ENCODE measurements around the gene KNDC1. TPM values are rescaled to one million over a fixed set of nuclear protein-coding genes. Genes with fewer than 3 reads are reported as not detected.

The KNDC1 gene
- total and polyA plus RNA-seq, 10 of the 15 experiments (the other 5 are each of a cell fraction or from before 2014, with no cell fraction given): 0.03 to 0.11 (median 0.05) TPM; not detected in 7

GRCh38 chr10:133197786-133198185 lies 37.8 kb downstream of the KNDC1 start (continued):
- TF ChIP-seq GATAD2B (conservative IDR thresholded peaks at IDR 0.05; ENCODE audit: low read depth): no peak

- Histone ChIP-seq H3K4me3 (no peak overlapping the region), H3K4me1 (ENCODE audit: control insufficient read depth, insufficient read depth, low read length) (no peaks in the 10 kb centered on the region), H3K79me2 (ENCODE audit: control insufficient read depth, insufficient read depth, low read length) (no peaks in the 10 kb centered on the region), H3K27me3 (replicated peaks in 1 of 2; ENCODE audit: control insufficient read depth in 2 of 2, insufficient read depth in 2 of 2, low read length in 1 of 2) (no peaks in the 10 kb centered on the region), H3K9me3 (replicated peaks; ENCODE audit: control insufficient read depth, insufficient read depth, low read length) (no peaks in the 10 kb centered on the region), H3K36me3 (ENCODE audit: control insufficient read depth in 2 of 2, insufficient read depth in 2 of 2, low read length in 1 of 2) (no peaks in the 10 kb centered on the region), H4K20me1 (ENCODE audit: control insufficient read depth, insufficient read depth) (no peaks in the 10 kb centered on the region), H3K9ac (ENCODE audit: control insufficient read depth, insufficient read depth, low read length) (no peak overlapping the region), H3K4me2 (ENCODE audit: control insufficient read depth, insufficient read depth) (no peak overlapping the region), H2AFZ (ENCODE audit: control insufficient read depth, low read depth, low read length) (no peak overlapping the region), H3K27ac (ENCODE audit: control insufficient read depth, insufficient read depth) (no peak overlapping the region)
- DNase-seq (ENCODE audit: low read depth, low spot score): no peak
- BruUV-seq (replicated peaks): no TSS peak
- POLR2A ChIA-PET: no interaction called here
- CTCF ChIA-PET: no interaction called here
- RAD21 ChIA-PET (ENCODE audit: unreplicated experiment): no interaction called here
- SMC1A ChIA-PET (ENCODE audit: uncharacterized antibody, unreplicated experiment): no interaction called here
- in situ Hi-C loops (cut with MboI): no loop called here
- WGBS (ENCODE audit: insufficient coverage, insufficient replicate concordance, low lambda C conversion rate, missing lambda C conversion rate): 74% methylated on average over 20 of the region's 26 CpGs
- intact Hi-C loops (cut with micrococcal nuclease; ENCODE audit: unreplicated experiment): no loop called here
- ATAC-seq: no peak
- no peak for FAIRE-seq
- TF ChIP-seq ETV6 (conservative IDR thresholded peaks at IDR 0.05 in 1 of 2, IDR thresholded peaks at IDR 0.05 in 1 of 2; ENCODE audit: borderline replicate concordance in 1 of 2, low read depth in 1 of 2) (no peak), NFYA (IDR thresholded peaks at IDR 0.05; ENCODE audit: borderline replicate concordance, low read depth, low read length) (no peak), KAT2A (conservative IDR thresholded peaks at IDR 0.05; ENCODE audit: control insufficient read depth, low read depth, low read length) (no peak), NFXL1 (IDR thresholded peaks at IDR 0.05; ENCODE audit: borderline replicate concordance) (no peak), SREBF1 (IDR thresholded peaks at IDR 0.05; ENCODE audit: low read length) (no peak), ATF2 (IDR thresholded peaks at IDR 0.05; ENCODE audit: low read length) (no peak), BCL3 (IDR thresholded peaks at IDR 0.05; ENCODE audit: borderline replicate concordance, insufficient read depth, low read depth, low read length, poor library complexity, severe bottlenecking) (no peak), SMAD1 (IDR thresholded peaks at IDR 0.05; ENCODE audit: low read depth, partially characterized antibody) (no peak), RAD51 (IDR thresholded peaks at IDR 0.05) (no peak), CREB1 (IDR thresholded peaks at IDR 0.05; ENCODE audit: low read depth) (no peak), SP1 (IDR thresholded peaks at IDR 0.05; ENCODE audit: low read depth, low read length) (no peak), YY1 (IDR thresholded peaks at IDR 0.05; ENCODE audit: low read depth, low read length) (no peak), ATF7 (IDR thresholded peaks at IDR 0.05; ENCODE audit: low read depth) (no peak), ZBTB11 (CRISPR knock-in tag; IDR thresholded peaks at IDR 0.05) (no peak), ZZZ3 (IDR thresholded peaks at IDR 0.05; ENCODE audit: control insufficient read depth, insufficient read length, low read depth) (no peak), HDAC6 (IDR thresholded peaks at IDR 0.05; ENCODE audit: unreplicated experiment) (no peak), TBL1XR1 (IDR thresholded peaks at IDR 0.05; ENCODE audit: low read depth, low read length) (no peak), WRNIP1 (IDR thresholded peaks at IDR 0.05; ENCODE audit: borderline replicate concordance, low read depth, low read length) (no peak)
These were observed 38.2 kb downstream of the KNDC1 start for GRCh38 chr10:133198206-133198605.
